Ishikawa (cell line): ENCODE data around the gene HAND1.

Source experiments
- CEBPB ChIP-seq: IDR thresholded peaks from 2 replicates; pipeline ENCODE4 v1.6.1; 2012
- CREB1 ChIP-seq: IDR thresholded peaks from 2 replicates; pipeline ENCODE4 v1.6.1; 2012; ENCODE audit warnings: low read depth
- EGR1 ChIP-seq: IDR thresholded peaks from 2 replicates; pipeline ENCODE4 v1.6.1; 2012
- EP300 ChIP-seq: IDR thresholded peaks from 2 replicates; pipeline ENCODE4 v1.6.1; 2012; ENCODE audit warnings: borderline replicate concordance
- FOXM1 ChIP-seq: IDR thresholded peaks from 2 replicates; pipeline ENCODE4 v1.6.1; 2012; ENCODE audit warnings: low read depth, borderline replicate concordance
- NFIC ChIP-seq: IDR thresholded peaks from 2 replicates; pipeline ENCODE4 v1.6.1; 2012
- RAD21 ChIP-seq: IDR thresholded peaks from 2 replicates; pipeline ENCODE4 v1.6.1; 2012; ENCODE audit warnings: low read depth
- TAF1 ChIP-seq: IDR thresholded peaks from 2 replicates; pipeline ENCODE4 v1.6.1; 2012; ENCODE audit warnings: low read depth, mild to moderate bottlenecking
- TCF12 ChIP-seq: IDR thresholded peaks from 2 replicates; pipeline ENCODE4 v1.6.1; 2012; ENCODE audit warnings: low read depth
- TEAD4 ChIP-seq: IDR thresholded peaks from 2 replicates; pipeline ENCODE4 v1.6.1; 2012
- YY1 ChIP-seq: IDR thresholded peaks from 2 replicates; pipeline ENCODE4 v1.6.1; 2012; ENCODE audit warnings: low read depth
- ZBTB7A ChIP-seq: IDR thresholded peaks from 2 replicates; pipeline ENCODE4 v1.6.1; 2012; ENCODE audit warnings: low read depth
- TF ChIP-seq, protein P1 (sequence below): IDR thresholded peaks from 2 replicates; pipeline ENCODE4 v1.6.1; 2012
- TF ChIP-seq, protein P2 (sequence below): IDR thresholded peaks from 2 replicates; pipeline ENCODE4 v1.6.1; 2012
- TF ChIP-seq, protein P3 (sequence below): IDR thresholded peaks from 2 replicates; pipeline ENCODE4 v1.6.1; 2012; ENCODE audit warnings: low read depth, mild to moderate bottlenecking

The HAND1 gene

DNA sequence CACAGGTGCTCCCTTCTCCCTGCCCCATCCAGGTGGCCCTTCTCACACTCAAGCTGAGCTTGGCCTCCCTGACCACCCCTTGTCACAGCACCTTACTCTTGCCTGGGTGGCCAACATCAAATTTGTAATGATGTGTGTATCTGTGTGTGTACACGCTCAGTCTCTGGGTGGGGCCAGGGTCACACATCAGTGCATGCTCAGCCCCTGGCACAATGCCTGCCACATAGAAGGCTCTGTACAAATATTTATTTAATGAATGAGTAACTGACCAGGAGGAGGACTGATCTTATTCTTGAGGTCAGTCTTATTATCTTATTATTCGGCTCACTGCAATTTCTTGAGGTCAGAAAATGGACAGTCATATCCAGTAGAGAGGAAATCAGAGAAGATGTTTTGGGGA lies 41.3 kb upstream of the HAND1 start:
- TF ChIP-seq TAF1 (no peak), YY1 (no peak), CREB1 (no peak), NFIC (peak; percentile 27; the same call in 1 of the 2 replicates)
- TF ChIP-seq, protein P1, sequence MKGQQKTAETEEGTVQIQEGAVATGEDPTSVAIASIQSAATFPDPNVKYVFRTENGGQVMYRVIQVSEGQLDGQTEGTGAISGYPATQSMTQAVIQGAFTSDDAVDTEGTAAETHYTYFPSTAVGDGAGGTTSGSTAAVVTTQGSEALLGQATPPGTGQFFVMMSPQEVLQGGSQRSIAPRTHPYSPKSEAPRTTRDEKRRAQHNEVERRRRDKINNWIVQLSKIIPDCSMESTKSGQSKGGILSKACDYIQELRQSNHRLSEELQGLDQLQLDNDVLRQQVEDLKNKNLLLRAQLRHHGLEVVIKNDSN = no peak

DNA sequence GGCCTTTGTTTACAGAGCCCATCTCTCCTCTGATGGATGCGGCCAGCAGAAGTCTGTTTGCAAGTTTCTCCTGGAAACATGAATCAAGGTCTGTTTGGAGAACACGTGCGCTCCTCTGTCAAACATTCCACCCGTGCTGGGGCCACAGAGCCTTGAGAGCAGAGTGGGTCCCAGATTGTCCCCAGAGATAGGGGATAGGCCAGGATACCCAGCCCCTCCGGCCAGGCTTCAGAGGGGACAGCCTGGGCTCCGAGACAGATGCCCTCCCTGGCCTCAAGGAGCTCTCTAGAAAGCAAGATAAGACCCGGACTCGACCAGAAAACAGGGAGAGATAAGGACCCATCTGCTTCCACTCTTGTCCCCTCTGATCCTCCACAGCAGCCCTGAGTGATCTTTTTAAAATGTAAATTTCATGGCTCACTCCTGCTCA lies 40.4 kb upstream of the HAND1 start:
- TF ChIP-seq NFIC (no peak), YY1 (no peak), EP300 (no peak), ZBTB7A (no peak), EGR1 (no peak), CEBPB (no peak)
- TF ChIP-seq, protein P2, sequence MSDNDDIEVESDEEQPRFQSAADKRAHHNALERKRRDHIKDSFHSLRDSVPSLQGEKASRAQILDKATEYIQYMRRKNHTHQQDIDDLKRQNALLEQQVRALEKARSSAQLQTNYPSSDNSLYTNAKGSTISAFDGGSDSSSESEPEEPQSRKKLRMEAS = no peak

DNA sequence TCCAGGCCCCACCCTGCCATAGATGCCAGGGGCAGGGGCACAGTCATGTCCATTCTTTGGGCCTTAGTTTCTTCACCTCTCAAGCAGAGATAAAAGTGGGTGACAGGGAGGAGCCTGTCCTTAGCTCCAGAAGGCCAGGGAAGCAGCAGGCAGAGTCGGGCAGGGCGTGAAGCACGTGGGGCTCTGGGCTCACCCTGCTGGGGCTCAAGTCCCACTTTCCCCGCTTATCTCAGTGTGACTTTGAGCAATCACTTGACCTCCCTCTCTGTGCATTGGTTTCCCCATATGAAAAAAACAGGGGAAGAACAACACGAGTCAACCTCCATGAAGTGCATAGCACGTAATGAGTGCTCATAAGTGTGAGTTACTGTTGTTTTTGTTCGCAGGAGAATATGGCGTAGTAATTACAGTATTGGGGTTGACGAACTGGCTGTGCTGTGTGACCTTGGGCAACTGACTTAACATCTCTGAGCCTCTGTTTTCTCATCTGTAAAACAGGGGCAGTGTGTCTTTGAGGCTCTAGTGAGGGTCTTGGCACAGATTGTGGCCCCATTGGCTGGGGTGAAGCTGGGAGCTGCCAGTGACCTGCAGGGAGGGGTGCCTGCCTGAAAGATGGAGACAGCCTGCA lies 39.9 kb upstream of the HAND1 start:
- TF ChIP-seq CREB1 = no peak
- no peak for TF ChIP-seq CEBPB
- TF ChIP-seq TAF1 = no peak
- TF ChIP-seq, protein P3, sequence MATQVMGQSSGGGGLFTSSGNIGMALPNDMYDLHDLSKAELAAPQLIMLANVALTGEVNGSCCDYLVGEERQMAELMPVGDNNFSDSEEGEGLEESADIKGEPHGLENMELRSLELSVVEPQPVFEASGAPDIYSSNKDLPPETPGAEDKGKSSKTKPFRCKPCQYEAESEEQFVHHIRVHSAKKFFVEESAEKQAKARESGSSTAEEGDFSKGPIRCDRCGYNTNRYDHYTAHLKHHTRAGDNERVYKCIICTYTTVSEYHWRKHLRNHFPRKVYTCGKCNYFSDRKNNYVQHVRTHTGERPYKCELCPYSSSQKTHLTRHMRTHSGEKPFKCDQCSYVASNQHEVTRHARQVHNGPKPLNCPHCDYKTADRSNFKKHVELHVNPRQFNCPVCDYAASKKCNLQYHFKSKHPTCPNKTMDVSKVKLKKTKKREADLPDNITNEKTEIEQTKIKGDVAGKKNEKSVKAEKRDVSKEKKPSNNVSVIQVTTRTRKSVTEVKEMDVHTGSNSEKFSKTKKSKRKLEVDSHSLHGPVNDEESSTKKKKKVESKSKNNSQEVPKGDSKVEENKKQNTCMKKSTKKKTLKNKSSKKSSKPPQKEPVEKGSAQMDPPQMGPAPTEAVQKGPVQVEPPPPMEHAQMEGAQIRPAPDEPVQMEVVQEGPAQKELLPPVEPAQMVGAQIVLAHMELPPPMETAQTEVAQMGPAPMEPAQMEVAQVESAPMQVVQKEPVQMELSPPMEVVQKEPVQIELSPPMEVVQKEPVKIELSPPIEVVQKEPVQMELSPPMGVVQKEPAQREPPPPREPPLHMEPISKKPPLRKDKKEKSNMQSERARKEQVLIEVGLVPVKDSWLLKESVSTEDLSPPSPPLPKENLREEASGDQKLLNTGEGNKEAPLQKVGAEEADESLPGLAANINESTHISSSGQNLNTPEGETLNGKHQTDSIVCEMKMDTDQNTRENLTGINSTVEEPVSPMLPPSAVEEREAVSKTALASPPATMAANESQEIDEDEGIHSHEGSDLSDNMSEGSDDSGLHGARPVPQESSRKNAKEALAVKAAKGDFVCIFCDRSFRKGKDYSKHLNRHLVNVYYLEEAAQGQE = no peak
- TF ChIP-seq EGR1 = no peak
- no peak for TF ChIP-seq YY1
- TF ChIP-seq, protein P2 = no peak
- TF ChIP-seq TCF12 = no peak
- TF ChIP-seq FOXM1 = no peak
- TF ChIP-seq NFIC = no peak
- TF ChIP-seq ZBTB7A = no peak
- TF ChIP-seq, protein P1 = no peak
- no peak for TF ChIP-seq TEAD4
- no peak for TF ChIP-seq EP300
- no peak for TF ChIP-seq RAD21

DNA sequence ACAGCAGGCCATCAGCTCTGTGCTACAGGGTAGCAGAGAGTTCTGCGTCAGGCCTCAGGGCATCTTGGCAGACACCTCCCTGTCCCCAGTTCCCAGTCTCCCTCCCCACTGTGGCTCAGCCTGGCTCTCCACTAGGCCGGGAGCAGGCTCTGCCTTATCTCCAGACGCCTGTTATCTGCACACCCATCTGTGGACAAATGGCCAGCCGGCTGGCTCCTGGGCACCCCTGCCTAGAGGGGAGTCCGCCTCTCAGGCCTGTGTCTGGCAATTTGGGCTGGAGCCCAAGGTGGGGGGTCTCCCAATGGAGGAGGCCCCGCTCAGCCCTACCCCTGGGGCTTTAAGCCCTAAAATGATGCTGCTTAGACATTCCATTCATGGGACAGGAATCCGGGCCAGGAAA lies 39.2 kb upstream of the HAND1 start:
- no peak for TF ChIP-seq NFIC
- TF ChIP-seq, protein P2 = no peak

DNA sequence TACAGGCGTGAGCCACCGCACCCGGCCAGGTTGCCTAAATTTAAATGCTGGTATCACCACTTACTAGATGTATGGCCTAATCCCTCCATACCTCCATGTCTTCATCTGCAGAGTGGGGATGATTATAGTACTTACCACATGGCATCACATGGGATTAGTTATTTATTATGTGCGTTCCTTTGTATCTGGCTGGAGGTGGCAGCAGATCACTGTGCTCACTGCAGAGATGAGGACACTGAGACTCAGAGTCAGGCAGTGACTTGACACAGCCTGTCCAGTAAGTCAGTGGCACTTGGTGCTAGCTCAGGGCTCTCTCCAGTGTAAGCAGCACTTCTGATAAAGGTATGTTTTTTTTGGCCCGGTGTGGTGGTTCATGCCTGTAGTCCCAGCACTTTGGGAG lies 38.4 kb upstream of the HAND1 start:
- TF ChIP-seq CEBPB (no peak), TAF1 (no peak), ZBTB7A (no peak), RAD21 (no peak), EP300 (no peak)

DNA sequence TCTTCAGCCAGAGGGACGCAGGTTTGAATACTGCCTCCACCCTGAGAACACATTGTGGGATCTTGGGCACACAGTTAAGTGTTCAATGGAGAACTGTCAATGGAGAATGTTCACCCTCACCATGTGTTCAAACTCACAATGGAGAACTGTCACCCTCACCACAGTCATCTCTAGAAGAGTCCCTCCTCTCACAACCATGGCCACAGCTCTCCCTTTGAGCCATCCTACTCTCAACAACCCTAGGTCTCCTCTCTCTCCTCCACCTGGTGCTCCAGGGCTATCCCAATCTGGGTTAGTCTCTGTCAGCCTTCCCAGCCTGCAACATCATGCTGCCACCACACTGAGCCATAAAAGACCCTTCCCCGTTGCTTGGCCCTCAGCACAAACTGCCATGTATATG lies 36.3 kb upstream of the HAND1 start:
- no peak for TF ChIP-seq YY1
- no peak for TF ChIP-seq CREB1

DNA sequence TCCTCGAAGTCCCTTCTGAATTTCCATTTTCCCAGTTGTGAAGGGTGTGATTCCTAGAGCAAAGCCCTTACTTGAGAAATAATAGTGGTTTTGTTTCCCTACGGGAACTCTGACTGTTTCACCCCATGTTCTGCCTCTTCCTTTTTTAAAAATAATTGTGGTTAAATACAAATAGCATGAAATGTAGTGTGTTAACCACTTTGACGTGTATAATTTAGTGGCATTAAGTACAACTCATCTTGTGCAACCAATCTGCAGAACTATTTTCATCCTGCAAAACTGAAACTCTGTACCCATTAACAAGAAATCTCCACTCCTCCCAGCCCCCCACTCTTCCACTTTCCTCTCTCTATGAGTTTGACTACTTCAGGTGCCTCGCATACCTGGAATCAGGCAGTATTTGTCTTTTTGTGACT lies 35.6 kb upstream of the HAND1 start:
- TF ChIP-seq, protein P2 = no peak
- no peak for TF ChIP-seq CEBPB
- TF ChIP-seq TAF1 = no peak
- TF ChIP-seq, protein P3 = no peak
- no peak for TF ChIP-seq NFIC
- TF ChIP-seq YY1 = no peak
- TF ChIP-seq FOXM1 = no peak
- TF ChIP-seq ZBTB7A = no peak
- no peak for TF ChIP-seq TCF12
- TF ChIP-seq EGR1 = no peak
- no peak for TF ChIP-seq TEAD4
- TF ChIP-seq CREB1 = no peak
- no peak for TF ChIP-seq RAD21
